SK-N-SH treated with all-trans-retinoic acid at 6 μM for 48 hours (cell line): ENCODE data around the gene MYO1A.
"Not testable (repeated sequence)": the region's sequence is repeated elsewhere in the genome, so short reads cannot be mapped to it uniquely, and the experiment has no call there.

Experiments used
- BACH2 ChIP-seq: fragments of 250-450 bp; sonication (Bioruptor Pico); IDR thresholded peaks from 2 replicates; pipeline ENCODE4 v1.9.0; 2021; ENCODE audit warnings: mild to moderate bottlenecking, borderline replicate concordance
- CSDC2 ChIP-seq: fragments of 250-450 bp; sonication (Bioruptor Pico); IDR thresholded peaks from 2 replicates; pipeline ENCODE4 v1.5.0; 2020; ENCODE audit warnings: mild to moderate bottlenecking, moderate library complexity
- ESRRG ChIP-seq: fragments of 250-450 bp; sonication (Bioruptor Pico); IDR thresholded peaks from 2 replicates; pipeline ENCODE4 v1.6.1; 2021; ENCODE audit warnings: mild to moderate bottlenecking
- ISL1 ChIP-seq: fragments of 250-450 bp; sonication (Bioruptor Pico); IDR thresholded peaks from 2 replicates; pipeline ENCODE4 v2.1.2; 2022; ENCODE audit warnings: mild to moderate bottlenecking, moderate library complexity
- PATZ1 ChIP-seq: fragments of 250-450 bp; sonication (Bioruptor Pico); IDR thresholded peaks from 2 replicates; pipeline ENCODE4 v1.8.0; 2020; ENCODE audit warnings: mild to moderate bottlenecking, moderate library complexity, borderline replicate concordance
- POU6F1 ChIP-seq: fragments of 250-450 bp; sonication (Bioruptor Pico); IDR thresholded peaks from 2 replicates; pipeline ENCODE4 v1.8.0; 2021; ENCODE audit warnings: low read depth, mild to moderate bottlenecking, moderate library complexity, borderline replicate concordance
- RARB ChIP-seq: fragments of 250-450 bp; sonication (Bioruptor Pico); IDR thresholded peaks from 2 replicates; pipeline ENCODE4 v1.8.0; 2021; ENCODE audit warnings: mild to moderate bottlenecking, moderate library complexity
- TCF4 ChIP-seq: fragments of 250-450 bp; sonication (Bioruptor Pico); IDR thresholded peaks from 2 replicates; pipeline ENCODE4 v1.8.0; 2021; ENCODE audit warnings: mild to moderate bottlenecking, moderate library complexity, borderline replicate concordance
- TOX ChIP-seq: fragments of 250-450 bp; sonication (Bioruptor Pico); IDR thresholded peaks from 2 replicates; pipeline ENCODE4 v1.8.0; 2021; ENCODE audit warnings: mild to moderate bottlenecking, moderate library complexity, borderline replicate concordance
- ZFP3 ChIP-seq: fragments of 250-450 bp; sonication (Bioruptor Pico); IDR thresholded peaks from 2 replicates; pipeline ENCODE4 v1.5.0; 2020; ENCODE audit warnings: mild to moderate bottlenecking, moderate library complexity
- ZFP30 ChIP-seq: fragments of 450-650 bp; formaldehyde crosslinking; IDR thresholded peaks from 2 replicates; pipeline ENCODE4 v1.5.0; 2022; ENCODE audit warnings: mild to moderate bottlenecking, moderate library complexity
- ZNF565 ChIP-seq: fragments of 450-650 bp; formaldehyde crosslinking; conservative IDR thresholded peaks from 2 replicates; pipeline ENCODE4 v1.5.0; 2020; ENCODE audit warnings: low read depth, mild to moderate bottlenecking, moderate library complexity
- TF ChIP-seq, protein P1 (sequence below): fragments of 250-450 bp; sonication (Bioruptor Pico); IDR thresholded peaks from 2 replicates; pipeline ENCODE4 v1.5.1; 2020; ENCODE audit warnings: low read depth, mild to moderate bottlenecking, moderate library complexity

- not testable (repeated sequence) for TF ChIP-seq PATZ1 (CRISPR knock-in tag); ZNF565 (CRISPR knock-in tag); POU6F1 (CRISPR knock-in tag); CSDC2; ZFP3 (CRISPR knock-in tag); ESRRG; BACH2 (CRISPR knock-in tag); ZFP30 (CRISPR knock-in tag); ISL1; RARB (CRISPR knock-in tag); TCF4 (CRISPR knock-in tag); TOX
- TF ChIP-seq, protein P1, sequence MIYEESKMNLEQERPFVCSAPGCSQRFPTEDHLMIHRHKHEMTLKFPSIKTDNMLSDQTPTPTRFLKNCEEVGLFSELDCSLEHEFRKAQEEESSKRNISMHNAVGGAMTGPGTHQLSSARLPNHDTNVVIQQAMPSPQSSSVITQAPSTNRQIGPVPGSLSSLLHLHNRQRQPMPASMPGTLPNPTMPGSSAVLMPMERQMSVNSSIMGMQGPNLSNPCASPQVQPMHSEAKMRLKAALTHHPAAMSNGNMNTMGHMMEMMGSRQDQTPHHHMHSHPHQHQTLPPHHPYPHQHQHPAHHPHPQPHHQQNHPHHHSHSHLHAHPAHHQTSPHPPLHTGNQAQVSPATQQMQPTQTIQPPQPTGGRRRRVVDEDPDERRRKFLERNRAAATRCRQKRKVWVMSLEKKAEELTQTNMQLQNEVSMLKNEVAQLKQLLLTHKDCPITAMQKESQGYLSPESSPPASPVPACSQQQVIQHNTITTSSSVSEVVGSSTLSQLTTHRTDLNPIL (CRISPR knock-in tag) = not testable (repeated sequence)
These were observed 67.2 kb downstream of the MYO1A start for GRCh38 chr12:56982578-56983236.
